Vagina (tissue), 2 donors: Measurements from ENCODE around the gene RAC2. TPM values are rescaled to one million over a fixed set of nuclear protein-coding genes. Genes with fewer than 3 reads are reported as not detected.

ENCODE experiments used
- DNase-seq, 2 donors: peaks; one replicate each; pipeline ENCODE4 v3.0.0-alpha.2; 2017; ENCODE audit errors: extremely low spot score in 2 of 2
- H3K27ac ChIP-seq: fragments of 200-600 bp; sonication (generic); one replicate; pipeline ENCODE4 v1.5.1; 2019
- H3K27me3 ChIP-seq: fragments of 200-600 bp; sonication (generic); one replicate; pipeline ENCODE4 v1.5.1; 2019
- H3K36me3 ChIP-seq, 2 donors: fragments of 200-600 bp; sonication (generic); one replicate each; pipeline ENCODE4 v1.5.1; 2017 to 2019
- H3K4me1 ChIP-seq: fragments of 200-600 bp; sonication (generic); one replicate; pipeline ENCODE4 v1.5.1; 2019
- H3K4me3 ChIP-seq, 2 donors: fragments of 200-600 bp; sonication (generic); 1 replicate in 1 of 2; 2 replicates in 1 of 2; pipeline ENCODE4 v1.5.1; 2016 to 2019
- H3K9me3 ChIP-seq: fragments of 200-600 bp; sonication (generic); one replicate; pipeline ENCODE4 v1.5.1; 2019
- POLR2A ChIP-seq, 2 donors: fragments of 450-650 bp; IDR thresholded peaks; one replicate each; pipeline ENCODE4 v1.6.1; 2017; ENCODE audit warnings: antibody characterized with exemption in 2 of 2, mild to moderate bottlenecking in 2 of 2, moderate library complexity in 2 of 2
- POLR2AphosphoS5 ChIP-seq, 2 donors: sonication (generic); formaldehyde crosslinking; IDR thresholded peaks; one replicate each; pipeline ENCODE4 v1.9.0; 2017; ENCODE audit warnings: antibody characterized with exemption in 2 of 2, mild to moderate bottlenecking in 2 of 2, low read depth in 1 of 2; ENCODE audit not compliant: insufficient read depth in 1 of 2
- intact Hi-C: fragments of 100-400 bp; cut with DNase I; formaldehyde crosslinking; loops from one replicate; pipeline ENCODE4 v1.15.1; 2023
- total RNA-seq: library from RNA; depleted of rRNA; stranded (reverse); fragments of >200 nt; gene quantifications from one replicate; pipeline ENCODE4 v1.2.3, GENCODE V29; 2016
- TF ChIP-seq, protein P1 (sequence below), 3 experiments: fragments of 450-650 bp in 2 of 3; fragments of 200-600 bp in 1 of 3; sonication (generic) in 1 of 3; IDR thresholded peaks; one replicate each; pipeline ENCODE4 v1.5.1; 2017 to 2019; ENCODE audit warnings: antibody characterized with exemption in 3 of 3, mild to moderate bottlenecking in 2 of 3, moderate library complexity in 2 of 3

Gene RAC2
- total RNA-seq, 1 donor from 2014 or later: 15.7 TPM

DNA sequence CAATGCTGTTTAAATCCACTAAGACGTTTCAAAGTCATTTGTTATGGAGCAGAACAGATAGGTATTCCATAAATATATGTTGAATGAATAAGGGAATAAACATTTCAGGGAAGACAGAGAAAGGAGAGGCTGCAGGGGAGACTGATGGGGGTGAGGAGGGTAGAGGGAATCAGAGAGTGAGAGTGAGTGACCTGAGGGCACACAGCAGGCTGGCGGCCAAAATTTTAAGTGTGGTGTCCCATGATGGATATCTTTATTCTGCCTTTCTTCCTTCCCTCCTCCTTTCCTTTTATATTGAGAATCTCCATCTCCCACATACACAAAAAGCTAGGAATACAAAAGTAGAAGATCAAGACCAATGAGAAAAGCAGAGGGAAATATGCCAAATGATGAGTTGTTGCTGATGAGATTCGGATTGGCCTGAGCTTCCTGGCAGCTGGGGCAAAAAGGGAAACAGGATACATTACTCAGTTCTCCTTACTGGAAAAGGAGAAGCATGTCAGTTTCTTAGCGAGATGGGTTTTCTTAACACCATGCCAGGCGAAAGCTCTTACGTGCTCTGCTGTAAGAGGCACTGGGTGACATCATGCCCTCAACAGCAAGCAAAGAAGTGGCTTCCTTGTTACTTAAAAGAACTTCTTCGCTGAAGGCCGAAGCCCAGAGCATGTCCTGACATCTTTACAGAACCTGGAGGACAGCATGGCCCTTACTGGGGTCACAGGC lies 27.0 kb upstream of the RAC2 start:
- Histone ChIP-seq H3K4me1 (no peaks in the 10 kb centered on the region), H3K4me3 (no peak overlapping the region), H3K9me3 (no peaks in the 10 kb centered on the region), H3K27ac (no peak overlapping the region), H3K36me3 (no peaks in the 10 kb centered on the region), H3K27me3 (no peaks in the 10 kb centered on the region)
- intact Hi-C loops: no loop called here
- DNase-seq: no peak
- TF ChIP-seq, protein P1, sequence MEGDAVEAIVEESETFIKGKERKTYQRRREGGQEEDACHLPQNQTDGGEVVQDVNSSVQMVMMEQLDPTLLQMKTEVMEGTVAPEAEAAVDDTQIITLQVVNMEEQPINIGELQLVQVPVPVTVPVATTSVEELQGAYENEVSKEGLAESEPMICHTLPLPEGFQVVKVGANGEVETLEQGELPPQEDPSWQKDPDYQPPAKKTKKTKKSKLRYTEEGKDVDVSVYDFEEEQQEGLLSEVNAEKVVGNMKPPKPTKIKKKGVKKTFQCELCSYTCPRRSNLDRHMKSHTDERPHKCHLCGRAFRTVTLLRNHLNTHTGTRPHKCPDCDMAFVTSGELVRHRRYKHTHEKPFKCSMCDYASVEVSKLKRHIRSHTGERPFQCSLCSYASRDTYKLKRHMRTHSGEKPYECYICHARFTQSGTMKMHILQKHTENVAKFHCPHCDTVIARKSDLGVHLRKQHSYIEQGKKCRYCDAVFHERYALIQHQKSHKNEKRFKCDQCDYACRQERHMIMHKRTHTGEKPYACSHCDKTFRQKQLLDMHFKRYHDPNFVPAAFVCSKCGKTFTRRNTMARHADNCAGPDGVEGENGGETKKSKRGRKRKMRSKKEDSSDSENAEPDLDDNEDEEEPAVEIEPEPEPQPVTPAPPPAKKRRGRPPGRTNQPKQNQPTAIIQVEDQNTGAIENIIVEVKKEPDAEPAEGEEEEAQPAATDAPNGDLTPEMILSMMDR (IDR thresholded peaks at IDR 0.05): no peak

DNA sequence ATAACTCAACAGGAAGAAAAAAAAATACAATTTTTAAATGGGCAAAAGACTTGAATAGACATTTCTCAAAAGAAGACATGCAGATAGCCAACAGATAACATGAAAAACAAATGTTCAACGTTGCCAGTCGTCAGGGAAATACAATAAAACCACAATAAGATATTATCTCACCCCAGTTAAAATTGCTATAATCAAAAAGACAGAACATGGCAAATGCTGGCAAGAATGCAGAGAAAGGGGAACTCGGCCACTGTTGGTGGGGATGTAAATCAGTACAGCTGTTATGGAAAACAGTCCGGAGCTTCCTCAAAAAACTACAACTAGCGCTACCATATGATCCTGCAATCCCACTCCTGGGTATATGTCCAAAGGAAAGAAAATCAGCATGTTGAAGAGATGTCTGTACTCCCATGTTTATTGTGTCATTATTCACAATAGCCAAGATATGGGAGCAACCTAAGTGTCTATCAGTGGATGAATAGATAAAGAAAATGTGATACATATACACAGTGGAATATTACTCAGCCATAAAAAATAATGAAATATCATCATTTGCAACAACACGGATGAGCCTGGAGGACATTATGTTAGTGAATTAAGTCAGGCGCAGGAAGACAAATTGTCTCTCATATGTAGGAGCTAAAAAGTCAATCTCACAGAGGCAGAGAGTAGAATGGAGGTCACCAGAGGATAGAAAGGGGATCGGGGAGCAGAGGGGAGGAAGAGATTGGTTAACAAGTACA lies 26.0 kb upstream of the RAC2 start:
- Histone ChIP-seq H3K9me3 (no peaks in the 10 kb centered on the region), H3K27ac (no peak overlapping the region), H3K4me3 (no peak overlapping the region), H3K27me3 (no peaks in the 10 kb centered on the region), H3K4me1 (no peaks in the 10 kb centered on the region), H3K36me3 (no peaks in the 10 kb centered on the region)
- no peak for DNase-seq
- intact Hi-C loops: no loop called here
- TF ChIP-seq, protein P1 (IDR thresholded peaks at IDR 0.05): no peak
- TF ChIP-seq POLR2AphosphoS5 (IDR thresholded peaks at IDR 0.05; ENCODE audit: insufficient read depth in 1 of 2, low read depth in 1 of 2) (no peak), POLR2A (IDR thresholded peaks at IDR 0.05) (no peak)

DNA sequence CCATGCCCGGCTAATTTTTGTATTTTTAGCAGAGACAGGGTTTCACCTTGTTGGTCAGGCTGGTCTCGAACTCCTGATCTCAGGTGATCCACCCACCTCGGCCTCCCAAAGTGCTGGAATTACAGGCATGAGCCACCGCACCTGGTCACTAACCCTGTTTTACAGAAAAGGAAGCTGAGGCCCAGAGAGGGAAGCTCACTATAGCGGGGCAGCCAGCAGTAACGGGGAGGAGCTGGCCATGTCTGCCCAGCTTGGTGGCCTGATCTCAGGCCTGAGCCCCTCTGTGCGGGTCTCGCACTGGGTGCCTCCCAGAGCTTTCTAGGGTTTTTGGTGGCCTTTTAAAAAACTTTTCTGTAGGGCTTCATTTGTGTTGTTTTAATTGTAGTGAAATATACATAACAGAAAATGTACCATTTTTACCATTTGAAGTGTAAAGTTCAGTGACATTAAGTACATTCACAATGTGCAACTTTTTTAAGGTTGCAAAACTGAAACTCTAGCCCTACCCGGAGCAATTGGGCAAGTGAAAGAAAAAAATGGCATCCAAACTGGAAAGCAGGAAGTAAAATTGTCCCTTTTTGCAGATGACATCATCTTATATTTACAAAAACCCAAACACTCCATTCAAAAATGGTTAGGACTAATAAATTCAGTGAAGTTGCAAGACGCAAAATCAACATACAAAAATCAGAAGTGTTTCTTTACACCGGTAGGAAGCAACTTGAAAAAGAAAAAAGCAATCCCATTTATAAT lies 23.8 kb upstream of the RAC2 start:
- peaks cover 12% of the 10 kb centered on the region for H3K9me3 ChIP-seq
- H3K27me3 ChIP-seq: no peaks in the 10 kb centered on the region
- no peak overlapping the region for H3K27ac ChIP-seq
- no peaks in the 10 kb centered on the region for H3K36me3 ChIP-seq
- no peak overlapping the region for H3K4me3 ChIP-seq
- intact Hi-C loops: no loop called here
- TF ChIP-seq, protein P1 (IDR thresholded peaks at IDR 0.05): no peak
- TF ChIP-seq POLR2A (IDR thresholded peaks at IDR 0.05) (no peak), POLR2AphosphoS5 (IDR thresholded peaks at IDR 0.05; ENCODE audit: insufficient read depth in 1 of 2, low read depth in 1 of 2) (no peak)
- H3K4me1 ChIP-seq: no peaks in the 10 kb centered on the region
- no peak for DNase-seq

DNA sequence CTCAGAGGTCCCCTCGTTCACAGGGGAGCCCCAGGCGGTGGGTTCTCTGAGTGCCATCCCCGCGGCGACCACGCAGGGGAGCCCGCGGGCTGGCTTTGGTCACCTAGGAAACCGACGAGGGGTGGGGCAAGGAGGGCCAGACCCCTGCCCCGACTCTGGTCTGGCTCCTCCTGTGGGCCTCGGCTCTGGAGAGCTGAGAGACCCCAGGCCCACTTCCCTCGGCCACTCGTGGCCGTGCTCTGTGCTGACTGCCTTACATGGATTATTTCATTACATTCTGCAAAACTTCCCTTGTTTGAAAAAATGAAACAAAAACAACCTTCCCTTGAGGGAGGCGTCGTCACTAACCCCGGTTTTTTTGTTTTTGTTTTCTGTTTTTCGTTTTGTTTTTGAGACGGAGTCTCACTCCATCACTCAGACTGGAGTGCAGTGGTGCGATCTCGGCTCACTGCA lies 23.1 kb upstream of the RAC2 start:
- H3K9me3 ChIP-seq: peaks cover 12% of the 10 kb centered on the region
- H3K4me3 ChIP-seq: no peak overlapping the region
- no peak overlapping the region for H3K27ac ChIP-seq
- H3K4me1 ChIP-seq: no peaks in the 10 kb centered on the region
- DNase-seq: no peak
- H3K36me3 ChIP-seq: no peaks in the 10 kb centered on the region
- TF ChIP-seq POLR2AphosphoS5 (IDR thresholded peaks at IDR 0.05; ENCODE audit: insufficient read depth in 1 of 2, low read depth in 1 of 2): no peak
- no peak for TF ChIP-seq POLR2A (IDR thresholded peaks at IDR 0.05)
- TF ChIP-seq, protein P1 (IDR thresholded peaks at IDR 0.05): peak; percentile 22 to 39 (median 29)
- intact Hi-C loops: no loop called here
- H3K27me3 ChIP-seq: no peaks in the 10 kb centered on the region
